Upper lobe of right lung (tissue), 1 donor: ENCODE measurements around the gene NPFFR1. TPM values are rescaled to one million over a fixed set of nuclear protein-coding genes. Genes with fewer than 3 reads are reported as not detected.

Source experiments
- ATAC-seq: fragments of 200-7000 bp; cut with Tn5 transposase; one replicate; pipeline ENCODE4 v1.9.1; 2020; ENCODE audit warnings: mild to moderate bottlenecking, moderate library complexity
- DNase-seq: peaks from one replicate; pipeline ENCODE4 v3.0.0-alpha.2; 2020
- H3K27ac ChIP-seq: fragments of 200-600 bp; one replicate; pipeline ENCODE4 v1.8.0; 2022
- H3K27me3 ChIP-seq: fragments of 200-600 bp; one replicate; pipeline ENCODE4 v1.8.0; 2022; ENCODE audit warnings: mild to moderate bottlenecking
- H3K36me3 ChIP-seq: fragments of 200-600 bp; one replicate; pipeline ENCODE4 v1.8.0; 2022
- H3K4me1 ChIP-seq: fragments of 200-600 bp; one replicate; pipeline ENCODE4 v1.8.0; 2022
- H3K4me3 ChIP-seq: fragments of 200-600 bp; one replicate; pipeline ENCODE4 v1.8.0; 2022; ENCODE audit warnings: mild to moderate bottlenecking
- H3K9me3 ChIP-seq: fragments of 200-600 bp; one replicate; pipeline ENCODE4 v1.8.0; 2022
- intact Hi-C: fragments of 100-400 bp; cut with DNase I; formaldehyde crosslinking; loops from one replicate; pipeline ENCODE4 v1.11.0; 2022
- total RNA-seq: library from RNA; stranded (reverse); fragmentation: NEBNext Ultra II Directional; extraction: Animal tissue kit (Norgen Biotek cat#: 25700); gene quantifications from one replicate; pipeline ENCODE4 v1.2.1, GENCODE V29; 2021
- TF ChIP-seq, protein P1 (sequence below): fragments of 200-600 bp; IDR thresholded peaks from one replicate; pipeline ENCODE4 v1.8.0; 2022; ENCODE audit warnings: antibody characterized with exemption
- donor health status: DM: no; HTN: yes; CAD: no; lungs with severe emphysema.

Gene NPFFR1
- total RNA-seq, 1 donor from 2014 or later, result 1.1 TPM

DNA sequence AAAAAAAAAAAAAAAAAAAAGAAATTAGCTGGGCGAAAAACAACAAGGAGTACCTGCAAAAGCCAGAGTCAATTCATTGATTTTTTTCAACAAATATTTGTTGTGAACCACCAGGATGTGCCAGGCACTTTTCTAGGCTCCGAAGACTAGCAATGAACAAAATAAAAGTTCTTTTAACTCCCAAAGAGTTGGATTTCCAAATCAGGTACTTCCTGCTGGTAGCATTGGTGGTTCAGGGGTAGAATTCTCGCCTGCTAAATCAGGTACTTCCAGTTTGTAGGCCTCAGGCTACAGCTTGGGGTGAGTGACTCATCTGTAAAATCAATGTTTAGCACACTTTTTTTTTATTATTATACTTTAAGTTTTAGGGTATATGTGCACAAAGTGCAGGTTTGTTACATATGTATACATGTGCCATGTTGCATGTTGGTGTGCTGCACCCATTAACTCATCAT lies 61.4 kb downstream of the NPFFR1 start:
- DNase-seq, result no peak
- Histone ChIP-seq H3K27me3 (no peaks in the 10 kb centered on the region), H3K4me3 (no peak overlapping the region), H3K36me3 (peaks cover 14% of the 10 kb centered on the region), H3K27ac (no peak overlapping the region), H3K9me3 (no peaks in the 10 kb centered on the region), H3K4me1 (peaks cover 9% of the 10 kb centered on the region)
- ATAC-seq, result no peak
- TF ChIP-seq, protein P1, sequence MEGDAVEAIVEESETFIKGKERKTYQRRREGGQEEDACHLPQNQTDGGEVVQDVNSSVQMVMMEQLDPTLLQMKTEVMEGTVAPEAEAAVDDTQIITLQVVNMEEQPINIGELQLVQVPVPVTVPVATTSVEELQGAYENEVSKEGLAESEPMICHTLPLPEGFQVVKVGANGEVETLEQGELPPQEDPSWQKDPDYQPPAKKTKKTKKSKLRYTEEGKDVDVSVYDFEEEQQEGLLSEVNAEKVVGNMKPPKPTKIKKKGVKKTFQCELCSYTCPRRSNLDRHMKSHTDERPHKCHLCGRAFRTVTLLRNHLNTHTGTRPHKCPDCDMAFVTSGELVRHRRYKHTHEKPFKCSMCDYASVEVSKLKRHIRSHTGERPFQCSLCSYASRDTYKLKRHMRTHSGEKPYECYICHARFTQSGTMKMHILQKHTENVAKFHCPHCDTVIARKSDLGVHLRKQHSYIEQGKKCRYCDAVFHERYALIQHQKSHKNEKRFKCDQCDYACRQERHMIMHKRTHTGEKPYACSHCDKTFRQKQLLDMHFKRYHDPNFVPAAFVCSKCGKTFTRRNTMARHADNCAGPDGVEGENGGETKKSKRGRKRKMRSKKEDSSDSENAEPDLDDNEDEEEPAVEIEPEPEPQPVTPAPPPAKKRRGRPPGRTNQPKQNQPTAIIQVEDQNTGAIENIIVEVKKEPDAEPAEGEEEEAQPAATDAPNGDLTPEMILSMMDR, result no peak
- intact Hi-C loops, result no loop called here

DNA sequence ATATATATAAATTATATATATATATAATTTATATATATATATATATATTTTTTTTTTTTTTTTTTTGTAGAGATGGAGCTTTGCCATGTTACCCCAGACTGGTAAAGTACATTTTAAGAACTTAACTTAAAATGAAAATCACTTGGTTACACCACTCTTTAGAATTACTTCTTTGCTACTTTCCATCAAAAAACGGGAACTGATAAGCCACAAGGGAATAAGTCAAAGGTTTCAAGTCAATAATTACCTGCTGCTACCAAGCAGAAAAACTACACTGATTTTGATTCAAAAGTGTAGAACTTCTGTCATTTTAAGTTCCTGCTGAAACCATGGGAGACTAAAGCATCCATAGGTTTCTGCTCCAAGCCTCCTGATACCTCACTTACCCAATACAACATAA lies 62.8 kb downstream of the NPFFR1 start:
- intact Hi-C loops, result no loop called here
- no peak overlapping the region for H3K4me3 ChIP-seq
- TF ChIP-seq, protein P1, result no peak
- no peak overlapping the region for H3K27ac ChIP-seq
- no peaks in the 10 kb centered on the region for H3K27me3 ChIP-seq
- peaks cover 28% of the 10 kb centered on the region for H3K36me3 ChIP-seq
- ATAC-seq (no peak), DNase-seq (no peak)
- peaks cover 9% of the 10 kb centered on the region for H3K4me1 ChIP-seq
- no peaks in the 10 kb centered on the region for H3K9me3 ChIP-seq

DNA sequence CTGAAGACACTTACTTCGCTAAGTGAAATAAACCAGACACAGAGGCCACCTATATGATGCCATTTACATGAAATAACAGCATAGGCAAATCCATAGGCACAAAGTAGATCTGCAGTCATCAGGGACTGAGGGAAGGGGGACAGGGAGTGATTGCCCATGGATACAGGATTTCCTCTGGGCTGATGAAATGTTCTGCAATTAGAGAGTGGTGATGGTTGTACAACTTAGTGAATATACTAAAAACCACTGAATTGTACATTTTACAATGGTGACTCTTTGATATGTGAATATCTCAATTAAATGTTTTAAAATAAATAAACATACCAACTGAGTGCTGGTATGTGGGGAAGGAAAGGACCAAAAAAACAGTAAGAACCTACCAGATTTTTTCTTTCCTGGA lies 70.9 kb downstream of the NPFFR1 start:
- intact Hi-C loops, result no loop called here
- no peaks in the 10 kb centered on the region for H3K4me1 ChIP-seq
- H3K4me3 ChIP-seq, result no peak overlapping the region
- no peaks in the 10 kb centered on the region for H3K9me3 ChIP-seq
- H3K36me3 ChIP-seq, result peaks cover 95% of the 10 kb centered on the region
- no peak overlapping the region for H3K27ac ChIP-seq
- H3K27me3 ChIP-seq, result no peaks in the 10 kb centered on the region
- TF ChIP-seq, protein P1, result no peak
- DNase-seq (no peak), ATAC-seq (no peak)

DNA sequence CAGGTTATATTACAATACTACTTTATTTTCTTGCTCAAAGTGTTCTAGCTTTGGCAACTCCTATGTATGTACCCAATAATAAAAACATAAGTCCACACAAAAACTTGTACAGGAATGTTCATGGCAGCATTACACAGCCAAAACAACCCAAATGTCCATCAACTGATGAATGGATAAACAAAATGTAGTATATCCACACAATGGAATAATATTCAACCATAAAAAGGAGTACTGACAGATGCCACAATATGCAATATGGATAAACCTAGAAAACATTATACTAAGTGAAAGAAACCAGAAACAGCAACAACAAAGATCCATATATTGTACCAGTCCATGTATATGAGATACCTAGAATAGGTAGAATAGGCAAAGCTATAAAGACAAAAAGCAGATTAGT lies 71.5 kb downstream of the NPFFR1 start:
- intact Hi-C loops, result no loop called here
- Histone ChIP-seq H3K27ac (no peak overlapping the region), H3K4me3 (no peak overlapping the region), H3K36me3 (peaks cover 95% of the 10 kb centered on the region), H3K9me3 (no peaks in the 10 kb centered on the region), H3K27me3 (no peaks in the 10 kb centered on the region), H3K4me1 (no peaks in the 10 kb centered on the region)
- TF ChIP-seq, protein P1, result no peak
- ATAC-seq (no peak), DNase-seq (no peak)

DNA sequence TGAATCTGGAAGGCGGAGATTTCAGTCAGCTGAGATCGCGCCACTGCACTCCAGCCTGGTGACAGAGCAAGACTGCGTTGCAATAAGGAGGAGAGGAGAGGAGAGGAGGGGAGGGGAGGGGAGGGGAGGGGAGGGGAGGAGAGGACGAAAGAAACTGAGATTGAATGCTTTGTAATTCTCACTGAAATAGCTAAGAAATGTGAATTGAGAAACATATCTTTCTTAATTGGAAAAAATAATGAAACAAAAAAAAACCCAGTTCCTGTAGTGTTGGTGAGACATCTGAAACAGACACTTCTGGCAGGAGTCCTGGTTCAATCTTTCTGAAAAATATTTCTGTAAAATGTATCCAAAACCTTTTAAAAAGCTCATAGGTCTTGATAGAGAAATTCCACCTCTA lies 77.0 kb downstream of the NPFFR1 start:
- ATAC-seq, result no peak
- no peaks in the 10 kb centered on the region for H3K4me1 ChIP-seq
- TF ChIP-seq, protein P1, result no peak
- no peaks in the 10 kb centered on the region for H3K9me3 ChIP-seq
- no peak overlapping the region for H3K4me3 ChIP-seq
- DNase-seq, result no peak
- H3K27me3 ChIP-seq, result no peaks in the 10 kb centered on the region
- intact Hi-C loops, result no loop called here
- peaks cover 95% of the 10 kb centered on the region for H3K36me3 ChIP-seq
- H3K27ac ChIP-seq, result no peak overlapping the region

DNA sequence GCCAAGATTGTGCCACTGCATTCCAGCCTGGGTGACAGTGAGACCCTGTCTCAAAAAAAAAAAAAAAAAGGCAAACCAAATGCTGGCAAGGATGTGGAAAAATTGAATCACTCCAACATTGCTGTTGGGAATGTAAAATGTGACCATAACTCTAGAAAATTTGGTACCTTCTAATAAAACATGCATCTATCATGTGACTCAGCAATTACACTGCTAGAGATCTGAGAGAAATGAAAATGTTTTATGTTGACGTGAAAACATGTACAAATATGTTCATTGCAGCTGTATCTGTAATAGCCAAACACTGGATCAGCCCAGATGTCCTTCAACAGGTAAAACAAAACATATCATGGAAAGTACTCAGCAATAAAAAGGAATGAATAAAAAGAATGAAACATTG lies 82.7 kb downstream of the NPFFR1 start:
- H3K4me1 ChIP-seq, result no peaks in the 10 kb centered on the region
- DNase-seq (no peak), ATAC-seq (no peak)
- H3K9me3 ChIP-seq, result no peaks in the 10 kb centered on the region
- intact Hi-C loops, result no loop called here
- no peaks in the 10 kb centered on the region for H3K27me3 ChIP-seq
- H3K36me3 ChIP-seq, result peaks cover 81% of the 10 kb centered on the region
- TF ChIP-seq, protein P1, result no peak
- no peak overlapping the region for H3K4me3 ChIP-seq
- H3K27ac ChIP-seq, result no peak overlapping the region
